WERI-Rb-1 (cell line): ENCODE data around the gene CRABP1.
"Not testable (repeated sequence)": the region's sequence is repeated elsewhere in the genome, so short reads cannot be mapped to it uniquely, and the experiment has no call there.

Experiments used
- DNase-seq: peaks from one replicate; pipeline ENCODE4 v3.0.0-alpha.2; 2020
- H3K27ac ChIP-seq: fragments of 250-450 bp; sonication (Bioruptor Pico); 2 replicates; pipeline ENCODE4 v1.5.1; 2020; ENCODE audit warnings: mild to moderate bottlenecking, moderate library complexity
- H3K27me3 ChIP-seq: fragments of 250-450 bp; sonication (Bioruptor Pico); 2 replicates; pipeline ENCODE4 v1.5.1; 2021; ENCODE audit warnings: mild to moderate bottlenecking, low read depth, moderate library complexity; ENCODE audit not compliant: insufficient read depth, severe bottlenecking
- H3K36me3 ChIP-seq: fragments of 250-450 bp; sonication (Bioruptor Pico); 2 replicates; pipeline ENCODE4 v1.5.1; 2020; ENCODE audit warnings: mild to moderate bottlenecking, moderate library complexity
- H3K4me3 ChIP-seq: 2 replicates; pipeline ENCODE4 v1.5.1; 2011; ENCODE audit warnings: low read depth, mild to moderate bottlenecking, control low read depth, low read length
- H3K9me3 ChIP-seq: fragments of 250-450 bp; sonication (Bioruptor Pico); 2 replicates; pipeline ENCODE4 v1.5.1; 2021; ENCODE audit warnings: mild to moderate bottlenecking, moderate library complexity; ENCODE audit not compliant: severe bottlenecking
- CTCF ChIP-seq: IDR thresholded peaks from 2 replicates; pipeline ENCODE4 v1.5.1; 2011; ENCODE audit warnings: low read depth, mild to moderate bottlenecking, control low read depth, inconsistent platforms, low read length

Gene CRABP1

DNA sequence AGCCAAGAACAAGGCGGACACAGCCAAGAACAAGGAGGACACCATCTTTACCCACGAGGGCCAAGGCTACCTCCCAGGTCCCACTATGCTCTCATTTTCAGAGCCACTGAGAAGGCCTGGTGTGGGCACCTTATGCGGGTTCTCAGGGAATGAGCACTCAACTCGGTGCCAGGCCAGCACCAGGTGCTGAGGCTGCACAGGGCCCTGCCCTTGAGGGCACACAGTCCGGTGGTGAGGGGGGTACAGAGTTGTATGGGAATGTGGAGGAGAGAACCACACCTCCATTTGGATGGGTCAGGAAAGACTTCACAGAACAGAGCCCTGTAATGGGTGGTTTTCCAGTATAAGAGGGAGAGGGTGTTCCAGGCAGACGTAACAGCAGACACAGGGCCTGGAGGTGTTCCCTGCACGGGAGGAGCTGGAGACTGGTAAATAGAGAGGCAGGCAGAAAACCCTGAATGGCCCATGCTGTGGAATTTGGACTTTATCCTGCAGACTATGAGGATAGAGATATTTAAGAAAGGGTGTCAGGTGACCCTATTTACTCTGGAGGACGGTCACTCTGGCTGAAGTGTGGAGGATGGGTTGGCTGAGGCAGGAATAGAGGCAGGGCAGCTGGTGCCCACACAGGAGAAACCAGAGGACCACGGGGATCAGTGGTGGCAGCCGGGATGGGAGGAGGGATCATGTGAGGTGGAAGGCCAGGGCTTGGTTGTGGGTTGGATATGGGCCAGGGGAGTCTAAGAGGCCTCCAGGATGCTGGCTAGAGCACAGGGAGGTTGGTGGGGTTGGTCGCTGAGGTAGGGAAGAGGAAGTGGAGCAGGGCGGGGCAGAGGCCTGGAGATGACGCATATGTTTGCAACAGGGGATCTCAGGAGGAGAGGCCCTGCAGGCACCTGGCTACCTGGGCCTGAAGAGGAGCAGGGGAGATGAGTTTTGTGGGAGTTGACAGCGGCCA is 34.6 kb downstream of the CRABP1 start:
- DNase-seq = no peak
- Histone ChIP-seq H3K27ac (no peak overlapping the region), H3K9me3 (no peaks in the 10 kb centered on the region), H3K27me3 (no peaks in the 10 kb centered on the region), H3K4me3 (no peak overlapping the region), H3K36me3 (no peaks in the 10 kb centered on the region)
- TF ChIP-seq CTCF = no peak

DNA sequence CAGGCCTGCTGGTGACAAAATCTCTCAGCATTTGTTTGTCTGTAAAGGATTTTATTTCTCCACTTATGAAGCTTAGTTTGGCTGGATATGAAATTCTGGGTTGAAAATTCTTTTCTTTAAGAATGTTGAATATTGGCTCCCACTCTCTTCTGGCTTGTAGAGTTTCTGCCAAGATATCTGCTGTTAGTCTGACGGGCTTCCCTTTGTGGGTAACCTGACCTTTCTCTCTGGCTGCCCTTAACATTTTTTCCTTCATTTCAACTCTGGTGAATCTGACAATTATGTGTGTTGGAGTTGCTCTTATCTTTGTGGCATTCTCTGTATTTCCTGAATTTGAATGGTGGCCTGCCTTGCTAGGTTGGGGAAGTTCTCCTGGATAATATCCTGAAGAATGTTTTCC is 40.0 kb downstream of the CRABP1 start:
- not testable (repeated sequence) for H3K9me3 ChIP-seq, H3K4me3 ChIP-seq, H3K27me3 ChIP-seq, H3K36me3 ChIP-seq, DNase-seq, H3K27ac ChIP-seq

DNA sequence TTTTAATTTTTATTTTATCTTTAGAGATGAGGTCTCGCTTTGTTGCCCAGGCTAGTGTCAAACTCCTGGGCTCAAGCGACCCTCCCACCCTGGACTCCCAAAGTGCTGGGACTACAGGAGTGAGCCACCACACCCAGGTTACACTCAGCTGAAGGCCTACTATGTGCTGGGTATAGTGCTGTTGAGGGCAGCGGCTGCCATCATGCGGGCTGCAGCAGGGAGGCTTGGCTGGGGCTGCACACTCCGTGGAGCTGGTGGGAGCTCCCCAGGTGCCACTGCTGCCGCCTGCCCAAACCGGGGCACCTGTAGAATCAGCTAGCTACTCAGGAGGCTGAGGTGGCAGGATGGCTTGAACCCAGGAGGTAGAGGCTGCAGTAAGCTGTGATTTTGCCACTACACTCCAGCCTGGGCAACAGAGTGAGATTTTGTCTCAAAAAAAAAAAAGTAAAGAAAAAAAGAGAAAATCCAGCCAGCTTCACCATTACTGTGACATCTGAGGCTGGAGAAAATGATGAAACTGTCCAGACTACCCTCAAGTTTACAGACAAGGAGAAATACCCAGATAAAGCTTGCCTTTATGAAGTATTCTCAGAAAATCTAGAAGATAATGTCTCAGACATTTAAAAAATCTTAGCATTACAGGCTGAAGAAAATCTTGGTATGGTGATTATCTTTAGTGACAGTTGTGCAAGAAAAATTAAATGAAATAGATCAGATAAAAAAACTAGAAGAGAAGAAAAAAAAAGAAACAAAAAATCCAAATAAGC is 42.1 kb downstream of the CRABP1 start:
- TF ChIP-seq CTCF = no peak
- Histone ChIP-seq H3K4me3 (no peak overlapping the region), H3K27ac (no peak overlapping the region), H3K9me3 (no peaks in the 10 kb centered on the region), H3K36me3 (no peaks in the 10 kb centered on the region), H3K27me3 (no peaks in the 10 kb centered on the region)
- DNase-seq = no peak

- no peaks in the 10 kb centered on the region for H3K36me3 ChIP-seq
- no peak for DNase-seq
- no peak for TF ChIP-seq CTCF
- H3K27ac ChIP-seq = no peak overlapping the region
- H3K27me3 ChIP-seq = no peaks in the 10 kb centered on the region
- no peaks in the 10 kb centered on the region for H3K9me3 ChIP-seq
- no peak overlapping the region for H3K4me3 ChIP-seq
Measured at GRCh38 chr15:78384651-78385050, 44.5 kb downstream of the CRABP1 start.

GRCh38 chr15:78387246-78388037 is 47.3 kb downstream of the CRABP1 start:
- no peaks in the 10 kb centered on the region for H3K36me3 ChIP-seq
- no peaks in the 10 kb centered on the region for H3K27me3 ChIP-seq
- no peak for DNase-seq
- no peak overlapping the region for H3K27ac ChIP-seq
- TF ChIP-seq CTCF = no peak
- H3K9me3 ChIP-seq = no peaks in the 10 kb centered on the region
- no peak overlapping the region for H3K4me3 ChIP-seq
